Measurements from ENCODE around the gene TBC1D22A.

- no peak for TF ChIP-seq CTCF (IDR thresholded peaks at IDR 0.05; ENCODE audit: insufficient read depth, low read depth, low read length)
- TF ChIP-seq EZH2 (IDR thresholded peaks at IDR 0.05; ENCODE audit: insufficient read depth, low read length) = no peak
Observed at GRCh38 chr22:46954781-46955180, 192.3 kb downstream of the TBC1D22A start.

Data from astrocyte (in vitro differentiated cells and primary cell).